Measurements from ENCODE around the gene BARHL2. TPM values are rescaled to one million over a fixed set of nuclear protein-coding genes. Genes with fewer than 3 reads are reported as not detected.
A peak's percentile ranks its signal among the peaks of the same experiment; 100 is the strongest.

BARHL2 gene
- total RNA-seq, 6 donors from 2014 or later, result not detected

DNA sequence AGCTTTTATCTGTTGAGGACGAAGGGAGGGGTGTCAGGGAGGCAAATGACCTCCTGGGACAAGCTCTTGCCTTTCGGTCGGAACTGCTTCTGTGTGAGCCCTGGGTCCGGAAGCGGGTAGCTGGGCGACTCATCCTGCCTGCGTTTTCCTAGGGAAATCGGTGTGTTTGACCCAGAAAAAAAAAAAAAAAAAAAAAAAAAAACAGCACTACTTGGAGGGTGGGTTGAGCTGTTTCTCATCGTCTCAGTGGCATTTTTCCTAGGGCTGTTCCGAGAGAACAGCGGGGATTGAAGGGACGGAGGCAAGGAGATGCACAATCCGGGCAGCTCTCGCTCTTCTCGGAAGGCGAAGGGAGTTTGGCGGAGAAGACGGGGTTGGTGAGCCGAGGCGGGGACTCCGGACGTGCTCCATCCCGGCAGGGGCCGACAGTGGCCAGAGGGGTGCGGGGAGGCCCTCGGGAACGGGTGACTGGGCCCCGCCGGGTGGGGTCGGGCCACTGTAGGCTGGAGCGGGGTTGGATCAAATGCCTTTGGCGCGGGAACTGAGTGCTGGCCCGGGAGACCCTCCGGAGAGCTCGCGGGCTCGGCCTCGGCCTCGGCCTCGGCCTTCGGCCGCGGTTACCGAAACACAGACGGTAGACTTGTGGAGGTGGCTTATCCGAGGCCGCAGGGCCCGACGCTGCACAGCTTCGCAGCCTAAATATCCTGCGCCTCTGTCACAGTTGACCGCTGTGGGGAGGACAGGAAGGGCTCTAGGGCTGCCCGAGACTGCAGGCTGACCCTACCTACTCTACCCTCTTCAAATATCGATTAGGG lies 2.4 kb upstream of the BARHL2 start:
- Histone ChIP-seq H3K36me3 (no peaks in the 10 kb centered on the region), H3K27me3 (peaks cover 0 to 79% (median 44%) of the 10 kb centered on the region in 4 donors), H3K4me3 (no peak overlapping the region), H3K4me1 (peaks cover 20 to 58% (median 29%) of the 10 kb centered on the region in 4 donors), H3K9me3 (no peaks in the 10 kb centered on the region), H3K27ac (no peak overlapping the region)
- DNase-seq (peak in 1 of 2 donors; percentile 75), ATAC-seq (ENCODE audit: low FRiP score in 2 of 2) (no peak)
- TF ChIP-seq EP300 (IDR thresholded peaks at IDR 0.05), result no peak
- TF ChIP-seq POLR2A (IDR thresholded peaks at IDR 0.05), result no peak
- no peak for TF ChIP-seq POLR2AphosphoS5 (IDR thresholded peaks at IDR 0.05)
- TF ChIP-seq, protein P1, sequence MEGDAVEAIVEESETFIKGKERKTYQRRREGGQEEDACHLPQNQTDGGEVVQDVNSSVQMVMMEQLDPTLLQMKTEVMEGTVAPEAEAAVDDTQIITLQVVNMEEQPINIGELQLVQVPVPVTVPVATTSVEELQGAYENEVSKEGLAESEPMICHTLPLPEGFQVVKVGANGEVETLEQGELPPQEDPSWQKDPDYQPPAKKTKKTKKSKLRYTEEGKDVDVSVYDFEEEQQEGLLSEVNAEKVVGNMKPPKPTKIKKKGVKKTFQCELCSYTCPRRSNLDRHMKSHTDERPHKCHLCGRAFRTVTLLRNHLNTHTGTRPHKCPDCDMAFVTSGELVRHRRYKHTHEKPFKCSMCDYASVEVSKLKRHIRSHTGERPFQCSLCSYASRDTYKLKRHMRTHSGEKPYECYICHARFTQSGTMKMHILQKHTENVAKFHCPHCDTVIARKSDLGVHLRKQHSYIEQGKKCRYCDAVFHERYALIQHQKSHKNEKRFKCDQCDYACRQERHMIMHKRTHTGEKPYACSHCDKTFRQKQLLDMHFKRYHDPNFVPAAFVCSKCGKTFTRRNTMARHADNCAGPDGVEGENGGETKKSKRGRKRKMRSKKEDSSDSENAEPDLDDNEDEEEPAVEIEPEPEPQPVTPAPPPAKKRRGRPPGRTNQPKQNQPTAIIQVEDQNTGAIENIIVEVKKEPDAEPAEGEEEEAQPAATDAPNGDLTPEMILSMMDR (IDR thresholded peaks at IDR 0.05), result no peak
- WGBS, 2 donors, result 14 to 15% methylated on average over 28 to 49 of the region's 55 CpGs

DNA sequence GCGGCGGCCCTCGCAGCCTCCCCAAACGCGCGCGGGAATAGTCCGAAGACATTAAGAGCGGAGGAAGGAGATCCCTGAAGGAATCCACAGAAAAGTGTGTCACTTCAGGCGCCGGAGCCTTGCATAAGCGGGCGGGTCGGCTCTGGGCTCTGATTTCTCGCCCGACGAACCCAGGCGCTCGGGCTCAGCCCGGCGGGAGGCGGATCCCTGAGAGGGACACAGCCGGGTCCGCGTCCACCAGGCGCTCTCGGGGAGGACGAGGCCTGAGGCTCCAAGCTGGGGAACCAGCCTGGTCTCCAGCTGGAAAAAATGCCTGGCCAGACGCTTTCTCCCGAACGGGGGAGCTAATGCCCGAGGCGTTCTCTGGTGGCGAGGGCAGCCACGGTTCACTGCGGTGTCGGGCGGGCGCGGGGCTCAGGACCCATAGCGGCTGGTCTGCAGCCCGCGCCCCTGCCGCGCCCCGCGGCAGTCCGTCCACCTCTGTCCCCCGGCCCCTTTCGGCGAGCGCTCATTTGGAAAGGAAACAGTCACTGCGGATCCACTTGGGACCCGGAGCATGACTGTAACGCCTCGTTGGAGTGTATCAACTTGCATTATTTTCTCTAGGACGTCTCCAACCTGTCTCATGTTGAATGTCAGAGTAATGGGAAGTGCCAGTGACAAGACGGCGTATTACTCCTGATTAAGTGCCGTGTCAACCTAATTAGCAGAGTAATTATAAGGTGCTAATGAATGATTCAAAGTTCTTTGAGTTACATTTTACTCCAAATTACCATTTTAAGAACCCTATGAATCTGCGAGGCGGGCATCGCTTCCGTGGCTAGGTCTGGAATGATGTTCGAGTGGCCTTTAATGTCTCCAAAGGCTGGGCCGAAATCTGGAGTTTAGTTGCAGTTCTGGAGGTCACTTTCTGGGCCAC lies 1.6 kb upstream of the BARHL2 start:
- peaks cover 0 to 79% (median 42%) of the 10 kb centered on the region in 4 donors for H3K27me3 ChIP-seq
- DNase-seq, result peak in 1 of 2 donors; percentile 72
- H3K36me3 ChIP-seq, result no peaks in the 10 kb centered on the region
- H3K9me3 ChIP-seq, result no peaks in the 10 kb centered on the region
- 4 to 7% methylated on average over 27 to 65 of the region's 66 CpGs for WGBS, 2 donors
- no peak overlapping the region for H3K27ac ChIP-seq
- TF ChIP-seq EP300 (IDR thresholded peaks at IDR 0.05) (no peak), POLR2A (IDR thresholded peaks at IDR 0.05) (no peak), POLR2AphosphoS5 (IDR thresholded peaks at IDR 0.05) (no peak)
- TF ChIP-seq, protein P1 (IDR thresholded peaks at IDR 0.05), result no peak
- peak overlapping the region in 3 of 4 donors; percentile 27 to 39 (median 35) for H3K4me3 ChIP-seq
- peaks cover 18 to 54% (median 22%) of the 10 kb centered on the region in 4 donors for H3K4me1 ChIP-seq
- no peak for ATAC-seq (ENCODE audit: low FRiP score in 2 of 2)

DNA sequence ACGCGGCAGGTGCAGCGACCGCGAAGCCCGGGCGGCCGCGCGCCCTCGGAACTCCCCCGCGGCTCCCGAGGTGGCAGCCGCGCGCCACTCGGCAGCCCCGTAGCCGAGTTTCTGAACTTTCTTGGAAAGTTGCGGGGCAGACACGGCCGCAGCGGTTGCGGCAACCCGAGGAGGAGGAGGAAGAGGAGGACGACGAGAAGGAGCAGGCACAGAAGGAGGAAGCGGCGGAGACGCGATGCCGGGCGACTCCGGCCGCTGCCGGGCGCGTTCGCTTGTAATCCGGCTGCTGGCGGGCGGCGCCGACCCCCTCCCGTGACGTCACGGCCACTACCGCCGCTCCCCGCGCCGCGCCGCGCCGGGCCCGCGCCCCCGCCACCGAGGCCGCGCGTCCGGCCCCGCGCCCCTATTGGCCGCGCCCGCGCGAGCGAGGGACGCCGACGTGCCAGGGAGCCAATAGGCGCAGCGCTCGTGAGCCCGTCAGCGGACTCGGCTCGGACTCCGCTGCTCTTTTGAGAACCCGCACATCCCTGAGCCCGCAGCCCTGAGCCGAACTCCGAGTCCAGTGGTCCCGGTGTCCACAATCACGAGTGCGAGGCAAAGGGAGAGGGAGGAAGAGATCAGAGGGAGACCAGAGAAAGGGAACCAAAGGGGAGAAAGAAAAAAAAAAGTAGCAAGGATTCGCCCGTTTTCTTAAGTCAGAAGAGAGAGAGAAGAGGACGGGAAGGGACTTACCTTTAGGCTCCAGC lies 736 bp upstream of the BARHL2 start:
- Histone ChIP-seq H3K4me3 (peak overlapping the region in 3 of 4 donors; percentile 27 to 39 (median 35)), H3K27me3 (peaks cover 0 to 82% (median 42%) of the 10 kb centered on the region in 4 donors), H3K36me3 (no peaks in the 10 kb centered on the region), H3K4me1 (peaks cover 13 to 51% (median 18%) of the 10 kb centered on the region in 4 donors), H3K27ac (no peak overlapping the region), H3K9me3 (no peaks in the 10 kb centered on the region)
- WGBS, 2 donors, result 1 to 8% methylated on average over 12 to 62 of the region's 94 CpGs
- ATAC-seq (ENCODE audit: low FRiP score in 2 of 2) (peak in 1 of 2 donors; percentile 80), DNase-seq (peak in 1 of 2 donors; percentile 85)
- TF ChIP-seq, protein P1 (IDR thresholded peaks at IDR 0.05), result no peak
- TF ChIP-seq EP300 (IDR thresholded peaks at IDR 0.05) (no peak), POLR2AphosphoS5 (IDR thresholded peaks at IDR 0.05) (no peak), POLR2A (IDR thresholded peaks at IDR 0.05) (no peak)

DNA sequence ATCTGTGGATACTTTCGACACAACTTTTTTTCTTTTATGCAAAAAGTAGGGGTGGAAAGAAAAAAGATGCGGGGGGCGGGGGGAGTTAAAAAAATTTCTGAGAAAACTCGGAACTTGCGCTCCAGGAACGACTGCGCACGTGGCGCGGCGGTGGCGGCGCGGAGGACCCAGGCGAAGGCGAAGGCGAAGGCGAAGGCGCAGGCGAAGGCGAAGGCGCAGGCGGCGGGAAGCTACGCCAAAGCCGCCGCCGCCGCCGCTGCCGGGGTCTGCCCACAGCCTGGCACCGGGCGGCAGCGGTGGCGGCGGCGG lies 208 bp upstream of the BARHL2 start:
- Histone ChIP-seq H3K4me3 (peak overlapping the region in 2 of 4 donors; percentile 27 to 35), H3K36me3 (no peaks in the 10 kb centered on the region), H3K4me1 (peaks cover 13 to 52% (median 18%) of the 10 kb centered on the region in 4 donors), H3K9me3 (no peaks in the 10 kb centered on the region), H3K27me3 (peaks cover 0 to 87% (median 42%) of the 10 kb centered on the region in 4 donors), H3K27ac (no peak overlapping the region)
- DNase-seq (peak in 1 of 2 donors; percentile 82), ATAC-seq (ENCODE audit: low FRiP score in 2 of 2) (no peak)
- 17 to 18% methylated on average over 31 of the region's 37 CpGs for WGBS, 2 donors
- TF ChIP-seq EP300 (IDR thresholded peaks at IDR 0.05), result no peak
- TF ChIP-seq POLR2AphosphoS5 (IDR thresholded peaks at IDR 0.05), result no peak
- TF ChIP-seq POLR2A (IDR thresholded peaks at IDR 0.05), result no peak
- TF ChIP-seq, protein P1 (IDR thresholded peaks at IDR 0.05), result no peak
